HL-60 (cell line): Measurements from ENCODE around the gene UPK1A.
A peak's percentile ranks its signal among the peaks of the same experiment; 100 is the strongest.

ENCODE experiments used
- DNase-seq, 2 experiments: peaks; one replicate each; pipeline ENCODE4 v3.0.0-alpha.2; 2010 to 2020; ENCODE audit warnings: low read depth in 1 of 2, low spot score in 1 of 2
- H3K27ac ChIP-seq: fragments of 250-450 bp; sonication (Bioruptor Pico); replicated peaks from 2 replicates; pipeline ENCODE4 v1.5.1; 2020; ENCODE audit warnings: mild to moderate bottlenecking, moderate library complexity
- H3K27me3 ChIP-seq: fragments of 250-450 bp; sonication (Bioruptor Pico); 2 replicates; pipeline ENCODE4 v1.5.1; 2021; ENCODE audit warnings: mild to moderate bottlenecking, moderate library complexity; ENCODE audit not compliant: insufficient read depth, poor library complexity, severe bottlenecking
- H3K4me3 ChIP-seq: replicated peaks from 2 replicates; pipeline ENCODE4 v1.5.1; 2011; ENCODE audit warnings: mild to moderate bottlenecking, control low read depth, low read length; ENCODE audit not compliant: insufficient read depth
- CTCF ChIP-seq: IDR thresholded peaks from one replicate; pipeline ENCODE4 v1.5.1; 2011; ENCODE audit warnings: low read length, control low read depth, inconsistent platforms; ENCODE audit not compliant: insufficient read depth
- GABPA ChIP-seq: IDR thresholded peaks from 2 replicates; pipeline ENCODE4 v1.6.1; 2012; ENCODE audit warnings: low read depth
- POLR2AphosphoS5 ChIP-seq: IDR thresholded peaks from 2 replicates; pipeline ENCODE4 v1.6.1; 2012; ENCODE audit warnings: low read depth
- TF ChIP-seq, protein P1 (sequence below): IDR thresholded peaks from 2 replicates; pipeline ENCODE4 v1.6.1; 2012; ENCODE audit warnings: low read depth; ENCODE audit not compliant: insufficient replicate concordance

UPK1A gene

DNA sequence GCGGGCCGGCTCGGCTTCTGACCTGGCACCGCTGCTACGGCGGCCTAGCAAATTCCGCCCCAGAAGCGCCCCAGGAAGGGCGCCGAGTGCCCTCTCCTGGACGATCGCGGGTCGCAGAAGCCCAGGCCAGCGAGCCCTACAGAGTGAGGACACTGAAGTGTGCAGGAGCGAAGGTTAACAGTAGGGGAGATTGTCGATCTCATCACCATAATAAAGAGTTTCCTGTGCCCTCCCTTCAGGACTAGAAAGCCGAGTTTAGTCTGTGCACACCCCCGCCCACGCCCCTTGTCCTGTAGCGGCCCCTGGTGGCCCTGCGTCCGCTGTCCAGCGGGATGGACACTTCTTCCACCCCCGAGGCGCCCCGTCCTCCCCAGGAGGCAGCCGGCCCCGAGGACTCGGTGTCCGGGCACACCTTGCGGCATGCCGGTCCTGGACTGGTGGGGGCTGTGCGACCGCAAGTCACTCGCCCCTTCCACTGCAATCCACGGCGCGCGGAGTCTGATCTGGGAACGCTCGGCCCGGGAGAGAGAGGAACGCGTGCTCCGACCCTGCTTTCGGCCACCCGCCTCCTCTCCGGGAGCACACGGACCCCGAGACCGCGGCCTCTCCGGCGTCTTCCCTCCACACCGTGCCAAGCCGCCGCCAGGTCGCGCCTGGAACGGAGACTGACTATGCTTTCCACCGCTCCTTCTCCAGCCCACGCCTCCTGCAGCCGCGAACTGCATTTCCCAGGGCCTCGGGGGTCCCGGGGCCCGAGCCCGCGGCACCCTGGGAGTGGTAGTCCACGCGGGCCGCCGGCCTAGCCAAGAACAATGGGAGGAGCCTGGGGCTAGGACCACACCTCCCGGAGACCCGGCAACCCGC, 50.7 kb downstream of the UPK1A start:
- peak; percentile 89 to 97 for DNase-seq
- H3K27ac ChIP-seq: peak overlapping the region; percentile 73
- H3K4me3 ChIP-seq: peak overlapping the region; percentile 92
- H3K27me3 ChIP-seq: no peaks in the 10 kb centered on the region
- TF ChIP-seq CTCF (peak; percentile 43), GABPA (no peak; the same call in 1 of the 2 replicates)

DNA sequence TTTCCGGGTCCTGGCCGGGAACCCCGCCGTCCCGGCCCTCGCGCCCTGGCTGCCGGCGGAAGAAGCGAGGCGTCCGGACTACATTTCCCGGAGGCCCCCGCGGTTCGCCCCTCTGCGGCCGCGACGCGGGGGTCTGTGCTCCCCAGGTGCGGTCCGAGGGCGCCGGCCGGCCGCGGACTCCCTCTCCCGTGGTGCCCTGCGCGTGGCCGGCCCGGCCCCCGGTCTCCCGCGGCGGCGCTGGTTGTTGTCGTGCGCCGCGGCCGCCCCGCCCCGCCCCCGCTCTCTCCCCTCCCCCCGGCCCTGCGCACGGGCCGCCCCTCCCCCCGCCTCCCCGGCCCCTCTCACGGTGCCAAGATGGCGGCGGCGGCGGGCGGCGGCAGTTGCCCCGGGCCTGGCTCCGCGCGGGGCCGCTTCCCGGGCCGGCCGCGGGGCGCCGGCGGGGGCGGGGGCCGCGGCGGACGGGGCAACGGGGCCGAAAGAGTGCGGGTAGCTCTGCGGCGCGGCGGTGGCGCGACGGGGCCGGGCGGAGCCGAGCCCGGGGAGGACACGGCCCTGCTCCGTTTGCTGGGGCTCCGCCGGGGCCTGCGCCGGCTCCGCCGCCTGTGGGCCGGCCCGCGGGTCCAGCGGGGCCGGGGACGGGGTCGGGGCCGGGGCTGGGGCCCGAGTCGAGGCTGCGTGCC, 51.5 kb downstream of the UPK1A start, which contains the start of gene KMT2B:
KMT2B (plus strand) TSS at position 339 of the 680 bp plus-strand sequence; CDS start at position 355, 16 bp downstream.
- Histone ChIP-seq H3K4me3 (peak within 1 kb of the TSS; percentile 93), H3K27me3 (no peaks in the 10 kb centered on the region), H3K27ac (peak within 1 kb of the TSS; percentile 73)
- DNase-seq: no peak
- TF ChIP-seq, protein P1, sequence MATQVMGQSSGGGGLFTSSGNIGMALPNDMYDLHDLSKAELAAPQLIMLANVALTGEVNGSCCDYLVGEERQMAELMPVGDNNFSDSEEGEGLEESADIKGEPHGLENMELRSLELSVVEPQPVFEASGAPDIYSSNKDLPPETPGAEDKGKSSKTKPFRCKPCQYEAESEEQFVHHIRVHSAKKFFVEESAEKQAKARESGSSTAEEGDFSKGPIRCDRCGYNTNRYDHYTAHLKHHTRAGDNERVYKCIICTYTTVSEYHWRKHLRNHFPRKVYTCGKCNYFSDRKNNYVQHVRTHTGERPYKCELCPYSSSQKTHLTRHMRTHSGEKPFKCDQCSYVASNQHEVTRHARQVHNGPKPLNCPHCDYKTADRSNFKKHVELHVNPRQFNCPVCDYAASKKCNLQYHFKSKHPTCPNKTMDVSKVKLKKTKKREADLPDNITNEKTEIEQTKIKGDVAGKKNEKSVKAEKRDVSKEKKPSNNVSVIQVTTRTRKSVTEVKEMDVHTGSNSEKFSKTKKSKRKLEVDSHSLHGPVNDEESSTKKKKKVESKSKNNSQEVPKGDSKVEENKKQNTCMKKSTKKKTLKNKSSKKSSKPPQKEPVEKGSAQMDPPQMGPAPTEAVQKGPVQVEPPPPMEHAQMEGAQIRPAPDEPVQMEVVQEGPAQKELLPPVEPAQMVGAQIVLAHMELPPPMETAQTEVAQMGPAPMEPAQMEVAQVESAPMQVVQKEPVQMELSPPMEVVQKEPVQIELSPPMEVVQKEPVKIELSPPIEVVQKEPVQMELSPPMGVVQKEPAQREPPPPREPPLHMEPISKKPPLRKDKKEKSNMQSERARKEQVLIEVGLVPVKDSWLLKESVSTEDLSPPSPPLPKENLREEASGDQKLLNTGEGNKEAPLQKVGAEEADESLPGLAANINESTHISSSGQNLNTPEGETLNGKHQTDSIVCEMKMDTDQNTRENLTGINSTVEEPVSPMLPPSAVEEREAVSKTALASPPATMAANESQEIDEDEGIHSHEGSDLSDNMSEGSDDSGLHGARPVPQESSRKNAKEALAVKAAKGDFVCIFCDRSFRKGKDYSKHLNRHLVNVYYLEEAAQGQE: no peak
- peak; percentile 63; the same call in 1 of the 2 replicates for TF ChIP-seq GABPA

- DNase-seq: peak in 1 of 2 experiments; percentile 35
- TF ChIP-seq CTCF (no peak), POLR2AphosphoS5 (peak; percentile 35; the same call in 1 of the 2 replicates)
- peak overlapping the region; percentile 93 for H3K4me3 ChIP-seq
- H3K27ac ChIP-seq: peak overlapping the region; percentile 69
- no peaks in the 10 kb centered on the region for H3K27me3 ChIP-seq
Measured at GRCh38 chr19:35718345-35719041, 52.2 kb downstream of the UPK1A start.

GRCh38 chr19:35719402-35720162, 53.3 kb downstream of the UPK1A start:
- no peak overlapping the region for H3K4me3 ChIP-seq
- H3K27me3 ChIP-seq: no peaks in the 10 kb centered on the region
- no peak overlapping the region for H3K27ac ChIP-seq
- no peak for TF ChIP-seq POLR2AphosphoS5
- TF ChIP-seq CTCF: no peak
- TF ChIP-seq, protein P1: no peak
- no peak for DNase-seq
